SK-N-SH (cell line): ENCODE results near the gene ZFYVE9. TPM values are rescaled to one million over a fixed set of nuclear protein-coding genes. Genes with fewer than 3 reads are reported as not detected.
"Not testable (repeated sequence)": the region's sequence is repeated elsewhere in the genome, so short reads cannot be mapped to it uniquely, and the experiment has no call there.

Experiments used
- CTCF ChIA-PET: fragments of 300-600, 350-600 bp; formaldehyde crosslinking; extraction: SDS; loops from one replicate; lab custom pipeline; 2021; lab: Yijun Ruan, JAX
- POLR2A ChIA-PET: fragments of 350-600 bp; sonication (Branson Sonifier 250); formaldehyde crosslinking; extraction: SDS; loops from one replicate; lab custom pipeline; 2020; ENCODE audit warnings: antibody characterized with exemption, inconsistent platforms; lab: Yijun Ruan, JAX
- DNase-seq: peaks from one replicate; pipeline ENCODE4 v3.0.0; 2012
- H2AFZ ChIP-seq: fragments of 200-600 bp; sonication (generic); 2 replicates; pipeline ENCODE4 v1.8.1; 2016; ENCODE audit warnings: antibody characterized with exemption, mild to moderate bottlenecking, low read depth
- H3F3A ChIP-seq: fragments of 200-600 bp; sonication (generic); replicated peaks from 2 replicates; pipeline ENCODE3; 2016; ENCODE audit warnings: antibody characterized with exemption, mild to moderate bottlenecking; ENCODE audit not compliant: insufficient read depth
- H3K27ac ChIP-seq, 2 experiments: fragments of 200-500 bp in 1 of 2; fragments of 200-600 bp in 1 of 2; sonication (Bioruptor generic) in 1 of 2; sonication (generic), shearing (Covaris generic) in 1 of 2; 2 replicates each; pipeline versions ENCODE4 v1.5.1 to v1.6.1; 2014 to 2016; ENCODE audit warnings: low read depth in 2 of 2, inconsistent platforms in 1 of 2, low read length in 1 of 2, mild to moderate bottlenecking in 1 of 2, mixed read lengths in 1 of 2
- H3K27me3 ChIP-seq: fragments of 200-600 bp; sonication (generic), shearing (Covaris generic); 2 replicates; pipeline ENCODE4 v1.6.1; 2016; ENCODE audit warnings: mixed run types; ENCODE audit not compliant: insufficient read depth
- H3K36me3 ChIP-seq, 2 experiments: fragments of 200-500 bp in 1 of 2; fragments of 200-600 bp in 1 of 2; sonication (Bioruptor generic) in 1 of 2; sonication (generic) in 1 of 2; replicated peaks in 1 of 2; 2 replicates each; pipeline versions ENCODE3 to v1.5.1; 2014 to 2016; ENCODE audit warnings: low read length in 1 of 2, mild to moderate bottlenecking in 1 of 2; ENCODE audit not compliant: insufficient read depth in 2 of 2, control insufficient read depth in 1 of 2
- H3K4me1 ChIP-seq, 2 experiments: fragments of 200-500 bp in 1 of 2; fragments of 200-600 bp in 1 of 2; sonication (Bioruptor generic) in 1 of 2; sonication (generic), shearing (Covaris generic) in 1 of 2; 2 replicates each; pipeline versions ENCODE4 v1.5.1 to v1.6.1; 2014 to 2016; ENCODE audit warnings: low read depth in 1 of 2, low read length in 1 of 2, mixed run types in 1 of 2; ENCODE audit not compliant: insufficient read depth in 2 of 2, control insufficient read depth in 1 of 2
- H3K4me2 ChIP-seq: fragments of 200-600 bp; sonication (generic), shearing (Covaris generic); 2 replicates; pipeline ENCODE4 v1.6.1; 2017; ENCODE audit warnings: mixed run types
- H3K4me3 ChIP-seq, 2 experiments: fragments of 200-500 bp in 1 of 2; fragments of 200-600 bp in 1 of 2; sonication (Bioruptor generic) in 1 of 2; sonication (generic), shearing (Covaris generic) in 1 of 2; 2 replicates each; pipeline versions ENCODE4 v1.5.1 to v1.8.1; 2014 to 2016; ENCODE audit warnings: low read depth in 2 of 2, inconsistent platforms in 1 of 2, low read length in 1 of 2, mild to moderate bottlenecking in 1 of 2, mixed read lengths in 1 of 2, moderate library complexity in 1 of 2
- H3K79me2 ChIP-seq: fragments of 200-600 bp; sonication (generic); 2 replicates; pipeline ENCODE4 v1.8.1; 2017; ENCODE audit warnings: mild to moderate bottlenecking; ENCODE audit not compliant: insufficient read depth
- H3K9ac ChIP-seq: fragments of 200-600 bp; sonication (generic); 2 replicates; pipeline ENCODE4 v1.6.1; 2017; ENCODE audit warnings: mixed run types
- H3K9me2 ChIP-seq: fragments of 200-600 bp; sonication (generic); 2 replicates; pipeline ENCODE4 v1.6.1; 2017; ENCODE audit warnings: mixed run types
- H3K9me3 ChIP-seq: fragments of 200-600 bp; sonication (generic); 2 replicates; pipeline ENCODE4 v1.6.1; 2017; ENCODE audit warnings: mixed run types, mild to moderate bottlenecking, moderate library complexity
- H4K20me1 ChIP-seq: fragments of 200-600 bp; sonication (generic); 2 replicates; pipeline ENCODE4 v1.6.1; 2017; ENCODE audit warnings: mild to moderate bottlenecking, mixed run types; ENCODE audit not compliant: insufficient read depth
- ELF1 ChIP-seq: IDR thresholded peaks from 2 replicates; pipeline ENCODE4 v1.4.0; 2012
- EP300 ChIP-seq, 2 experiments: IDR thresholded peaks; 2 replicates each; pipeline versions ENCODE4 v1.4.0 to v1.6.1; 2012; ENCODE audit warnings: borderline replicate concordance in 1 of 2, low read depth in 1 of 2, low read length in 1 of 2
- EZH2phosphoT487 ChIP-seq: fragments of 200-600 bp; sonication (generic); IDR thresholded peaks from 2 replicates; pipeline ENCODE4 v1.6.1; 2017; ENCODE audit warnings: low read depth, mixed run types, mild to moderate bottlenecking, antibody characterized with exemption, moderate library complexity, borderline replicate concordance
- FOSL2 ChIP-seq: IDR thresholded peaks from 2 replicates; pipeline ENCODE4 v1.4.0; 2012; ENCODE audit warnings: low read depth, mild to moderate bottlenecking, moderate library complexity, borderline replicate concordance
- FOXM1 ChIP-seq: IDR thresholded peaks from 2 replicates; pipeline ENCODE4 v1.4.0; 2012; ENCODE audit warnings: low read depth, mild to moderate bottlenecking
- GABPA ChIP-seq: IDR thresholded peaks from 2 replicates; pipeline ENCODE4 v1.4.0; 2012; ENCODE audit warnings: low read depth, mild to moderate bottlenecking
- GATA2 ChIP-seq: sonication (generic); formaldehyde crosslinking; IDR thresholded peaks from 2 replicates; pipeline ENCODE4 v1.5.0; 2020; ENCODE audit warnings: mild to moderate bottlenecking, missing genetic modification reagents
- MXI1 ChIP-seq: IDR thresholded peaks from 2 replicates; pipeline ENCODE4 v1.6.1; 2012; ENCODE audit warnings: mild to moderate bottlenecking, low read depth, low read length, improper control_type of control experiment
- NRF1 ChIP-seq: IDR thresholded peaks from 2 replicates; pipeline ENCODE4 v1.6.1; 2012; ENCODE audit warnings: low read depth, mild to moderate bottlenecking, low read length
- RFX5 ChIP-seq: IDR thresholded peaks from 2 replicates; pipeline ENCODE4 v1.6.1; 2012; ENCODE audit warnings: mild to moderate bottlenecking, improper control_type of control experiment, low read length
- SIN3A ChIP-seq: IDR thresholded peaks from 2 replicates; pipeline ENCODE4 v1.6.1; 2012; ENCODE audit warnings: low read depth, mild to moderate bottlenecking, low read length, moderate library complexity, borderline replicate concordance
- USF2 ChIP-seq: fragments of 150-350 bp; IDR thresholded peaks from 2 replicates; pipeline ENCODE4 v1.6.1; 2017; ENCODE audit warnings: antibody characterized with exemption, low read length, low read depth, borderline replicate concordance
- WGBS: methylation state at CpG from one replicate; pipeline ENCODE4 v1.1.6; 2017; ENCODE audit warnings: low lambda C conversion rate; 5-methylcytosine and 5-hydroxymethylcytosine counted together
- polyA plus RNA-seq, 3 experiments: library from polyadenylated mRNA; depleted of rRNA; stranded (reverse); fragments of >200 nt; gene quantifications; 2 replicates each; pipeline ENCODE4 v1.2.3, GENCODE V29; 2012
- TF ChIP-seq, protein P1 (sequence below): fragments of 150-350 bp; IDR thresholded peaks from 2 replicates; pipeline ENCODE4 v1.6.1; 2016; ENCODE audit warnings: mild to moderate bottlenecking, low read depth, low read length
- TF ChIP-seq, protein P2 (sequence below): IDR thresholded peaks from 2 replicates; pipeline ENCODE4 v1.4.0; 2012; ENCODE audit warnings: low read depth

ZFYVE9 gene
- polyA plus RNA-seq, 1 of the 3 experiments (the other 2 are of a cell fraction), result 4.1 TPM

- H3K4me3 ChIP-seq, result no peak overlapping the region
Observed at GRCh38 chr1:52179073-52179472, 37.2 kb downstream of the ZFYVE9 start.

GRCh38 chr1:52180176-52180575 lies 38.3 kb downstream of the ZFYVE9 start:
- no peaks in the 10 kb centered on the region for H3K36me3 ChIP-seq
- no peak for DNase-seq
- peaks cover 8% of the 10 kb centered on the region; the same call in 1 of the 2 replicates for H3K79me2 ChIP-seq
- 86% methylated on average over 3 of the region's 3 CpGs for WGBS
- no peak overlapping the region for H3K9ac ChIP-seq
- ChIA-PET CTCF (no interaction called here), POLR2A (no interaction called here)
- H3K4me1 ChIP-seq, result no peaks in the 10 kb centered on the region
- H3K9me3 ChIP-seq, result no peaks in the 10 kb centered on the region
- no peaks in the 10 kb centered on the region for H3K27me3 ChIP-seq
- no peak overlapping the region for H3K4me2 ChIP-seq
- no peaks in the 10 kb centered on the region for H4K20me1 ChIP-seq
- TF ChIP-seq ELF1, result no peak
- TF ChIP-seq USF2, result no peak
- TF ChIP-seq, protein P1, sequence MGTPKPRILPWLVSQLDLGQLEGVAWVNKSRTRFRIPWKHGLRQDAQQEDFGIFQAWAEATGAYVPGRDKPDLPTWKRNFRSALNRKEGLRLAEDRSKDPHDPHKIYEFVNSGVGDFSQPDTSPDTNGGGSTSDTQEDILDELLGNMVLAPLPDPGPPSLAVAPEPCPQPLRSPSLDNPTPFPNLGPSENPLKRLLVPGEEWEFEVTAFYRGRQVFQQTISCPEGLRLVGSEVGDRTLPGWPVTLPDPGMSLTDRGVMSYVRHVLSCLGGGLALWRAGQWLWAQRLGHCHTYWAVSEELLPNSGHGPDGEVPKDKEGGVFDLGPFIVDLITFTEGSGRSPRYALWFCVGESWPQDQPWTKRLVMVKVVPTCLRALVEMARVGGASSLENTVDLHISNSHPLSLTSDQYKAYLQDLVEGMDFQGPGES, result no peak
- TF ChIP-seq GATA2 (CRISPR knock-in tag), result no peak
- no peaks in the 10 kb centered on the region for H3F3A ChIP-seq
- H2AFZ ChIP-seq, result no peak overlapping the region
- H3K4me3 ChIP-seq, result no peak overlapping the region
- no peaks in the 10 kb centered on the region for H3K9me2 ChIP-seq
- no peak overlapping the region for H3K27ac ChIP-seq

More at GRCh38 chr1:52179073-52179472, 37.2 kb downstream of the ZFYVE9 start:
- Histone ChIP-seq H3K27me3 (no peaks in the 10 kb centered on the region), H3F3A (no peaks in the 10 kb centered on the region), H3K4me2 (no peak overlapping the region), H3K9ac (no peak overlapping the region), H3K27ac (no peak overlapping the region), H2AFZ (no peak overlapping the region), H3K9me3 (no peaks in the 10 kb centered on the region), H4K20me1 (no peaks in the 10 kb centered on the region), H3K36me3 (no peaks in the 10 kb centered on the region), H3K4me1 (no peaks in the 10 kb centered on the region), H3K9me2 (no peaks in the 10 kb centered on the region), H3K79me2 (peaks cover 8% of the 10 kb centered on the region; the same call in 1 of the 2 replicates)
- no peak for TF ChIP-seq MXI1
- TF ChIP-seq EZH2phosphoT487, result no peak
- TF ChIP-seq NRF1, result no peak
- TF ChIP-seq GABPA, result no peak
- no peak for TF ChIP-seq FOSL2
- no peak for TF ChIP-seq ELF1
- TF ChIP-seq, protein P2, sequence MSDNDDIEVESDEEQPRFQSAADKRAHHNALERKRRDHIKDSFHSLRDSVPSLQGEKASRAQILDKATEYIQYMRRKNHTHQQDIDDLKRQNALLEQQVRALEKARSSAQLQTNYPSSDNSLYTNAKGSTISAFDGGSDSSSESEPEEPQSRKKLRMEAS, result no peak
- no peak for TF ChIP-seq SIN3A
- TF ChIP-seq RFX5, result no peak
- TF ChIP-seq FOXM1, result no peak
- no peak for TF ChIP-seq EP300 (IDR thresholded peaks at IDR 0.05; ENCODE audit: borderline replicate concordance in 1 of 2, low read depth in 1 of 2, low read length in 1 of 2)
- ChIA-PET CTCF (no interaction called here), POLR2A (no interaction called here)
- 76% methylated on average over 6 of the region's 6 CpGs for WGBS
- no peak for DNase-seq

GRCh38 chr1:52181759-52182158 lies 39.9 kb downstream of the ZFYVE9 start:
- H3K9me3 ChIP-seq, H2AFZ ChIP-seq, CTCF ChIA-PET, H3K27ac ChIP-seq, H4K20me1 ChIP-seq, POLR2A ChIA-PET, DNase-seq, H3K79me2 ChIP-seq, H3K4me1 ChIP-seq, H3K9ac ChIP-seq, H3K4me2 ChIP-seq, H3K9me2 ChIP-seq, H3K36me3 ChIP-seq, H3K4me3 ChIP-seq, H3F3A ChIP-seq, H3K27me3 ChIP-seq: not testable (repeated sequence)
- 97% methylated on average over 18 of the region's 36 CpGs for WGBS

- H3K9me2 ChIP-seq, H3K9ac ChIP-seq, H3K79me2 ChIP-seq, H3K4me1 ChIP-seq, H3K27me3 ChIP-seq, H3K9me3 ChIP-seq, H3K27ac ChIP-seq, H4K20me1 ChIP-seq, H3F3A ChIP-seq, POLR2A ChIA-PET, H3K4me3 ChIP-seq, H3K36me3 ChIP-seq, H2AFZ ChIP-seq, H3K4me2 ChIP-seq, DNase-seq, CTCF ChIA-PET: not testable (repeated sequence)
- 93% methylated on average over 4 of the region's 5 CpGs for WGBS
Observed at GRCh38 chr1:52182328-52182727, 40.4 kb downstream of the ZFYVE9 start.
